SK-N-SH treated with all-trans-retinoic acid at 6 μM for 48 hours (cell line): ENCODE measurements around the gene DNMT3L.
"Not testable (repeated sequence)": the region's sequence is repeated elsewhere in the genome, so short reads cannot be mapped to it uniquely, and the experiment has no call there.

Experiments used
- ARNTL ChIP-seq: fragments of 450-650 bp; formaldehyde crosslinking; IDR thresholded peaks from 2 replicates; pipeline ENCODE4 v1.5.0; 2020; ENCODE audit warnings: low read depth, mild to moderate bottlenecking, moderate library complexity, borderline replicate concordance
- CSRNP3 ChIP-seq: fragments of 250-450 bp; sonication (Bioruptor Pico); IDR thresholded peaks from 2 replicates; pipeline ENCODE4 v1.5.1; 2021; ENCODE audit warnings: mild to moderate bottlenecking, moderate library complexity
- ESRRG ChIP-seq: fragments of 250-450 bp; sonication (Bioruptor Pico); IDR thresholded peaks from 2 replicates; pipeline ENCODE4 v1.6.1; 2021; ENCODE audit warnings: mild to moderate bottlenecking
- GLIS3 ChIP-seq: fragments of 250-450 bp; sonication (Bioruptor Pico); IDR thresholded peaks from 2 replicates; pipeline ENCODE4 v1.5.0; 2020; ENCODE audit warnings: mild to moderate bottlenecking, moderate library complexity
- RARB ChIP-seq: fragments of 250-450 bp; sonication (Bioruptor Pico); IDR thresholded peaks from 2 replicates; pipeline ENCODE4 v1.8.0; 2021; ENCODE audit warnings: mild to moderate bottlenecking, moderate library complexity
- SNAI2 ChIP-seq: fragments of 250-450 bp; sonication (Bioruptor Pico); IDR thresholded peaks from 2 replicates; pipeline ENCODE4 v1.5.0; 2020; ENCODE audit warnings: mild to moderate bottlenecking, moderate library complexity
- ZFP30 ChIP-seq: fragments of 450-650 bp; formaldehyde crosslinking; IDR thresholded peaks from 2 replicates; pipeline ENCODE4 v1.5.0; 2022; ENCODE audit warnings: mild to moderate bottlenecking, moderate library complexity
- ZNF565 ChIP-seq: fragments of 450-650 bp; formaldehyde crosslinking; conservative IDR thresholded peaks from 2 replicates; pipeline ENCODE4 v1.5.0; 2020; ENCODE audit warnings: low read depth, mild to moderate bottlenecking, moderate library complexity
- TF ChIP-seq, protein P1 (sequence below): fragments of 250-450 bp; sonication (Bioruptor Pico); IDR thresholded peaks from 2 replicates; pipeline ENCODE4 v1.8.0; 2021; ENCODE audit warnings: low read depth, mild to moderate bottlenecking, moderate library complexity, borderline replicate concordance

DNA sequence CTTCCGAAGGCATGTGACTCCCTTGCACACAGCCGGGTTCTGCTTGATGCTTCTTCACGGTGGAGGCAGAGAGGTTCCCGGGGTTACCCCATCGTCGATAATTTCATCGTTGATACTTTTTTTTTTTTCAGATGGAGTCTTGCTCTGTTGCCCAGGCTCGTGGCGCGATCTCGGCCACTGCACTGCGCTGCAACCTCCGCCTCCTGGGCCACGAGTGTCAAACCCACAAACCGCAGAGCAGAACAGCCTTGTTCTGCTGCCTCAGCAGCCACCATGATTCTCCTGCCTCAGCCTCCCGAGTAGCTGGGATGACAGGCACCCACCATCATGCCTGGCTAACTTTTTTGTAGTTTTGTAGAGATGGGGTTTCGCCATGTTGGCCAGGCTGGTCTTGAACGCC is 41.0 kb downstream of the DNMT3L start:
- TF ChIP-seq ZNF565; ESRRG (CRISPR knock-in tag); CSRNP3 (CRISPR knock-in tag); GLIS3 (CRISPR knock-in tag); ZFP30 (CRISPR knock-in tag); SNAI2 (CRISPR knock-in tag); ARNTL; RARB (CRISPR knock-in tag): not testable (repeated sequence)
- TF ChIP-seq, protein P1, sequence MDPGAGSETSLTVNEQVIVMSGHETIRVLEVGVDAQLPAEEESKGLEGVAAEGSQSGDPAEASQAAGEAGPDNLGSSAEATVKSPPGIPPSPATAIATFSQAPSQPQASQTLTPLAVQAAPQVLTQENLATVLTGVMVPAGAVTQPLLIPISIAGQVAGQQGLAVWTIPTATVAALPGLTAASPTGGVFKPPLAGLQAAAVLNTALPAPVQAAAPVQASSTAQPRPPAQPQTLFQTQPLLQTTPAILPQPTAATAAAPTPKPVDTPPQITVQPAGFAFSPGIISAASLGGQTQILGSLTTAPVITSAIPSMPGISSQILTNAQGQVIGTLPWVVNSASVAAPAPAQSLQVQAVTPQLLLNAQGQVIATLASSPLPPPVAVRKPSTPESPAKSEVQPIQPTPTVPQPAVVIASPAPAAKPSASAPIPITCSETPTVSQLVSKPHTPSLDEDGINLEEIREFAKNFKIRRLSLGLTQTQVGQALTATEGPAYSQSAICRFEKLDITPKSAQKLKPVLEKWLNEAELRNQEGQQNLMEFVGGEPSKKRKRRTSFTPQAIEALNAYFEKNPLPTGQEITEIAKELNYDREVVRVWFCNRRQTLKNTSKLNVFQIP: not testable (repeated sequence)
